Measurements from ENCODE around the gene SENP5. TPM values are rescaled to one million over a fixed set of nuclear protein-coding genes. Genes with fewer than 3 reads are reported as not detected.

The SENP5 gene
- total and polyA plus RNA-seq, 4 donors = 3.9 to 26.9 (median 14.3) TPM

- H3K9ac ChIP-seq (ENCODE audit: low read depth in 1 of 2, low read length in 2 of 2) = no peak overlapping the region
- no peaks in the 10 kb centered on the region for H3K4me1 ChIP-seq (ENCODE audit: control insufficient read depth in 4 of 4, insufficient read depth in 4 of 4, low read length in 3 of 4)
- 95% methylated on average over 4 of the region's 4 CpGs for WGBS
- H3K27me3 ChIP-seq (ENCODE audit: control insufficient read depth in 4 of 4, insufficient read depth in 4 of 4, low read length in 3 of 4) = no peaks in the 10 kb centered on the region
- no peak overlapping the region for H3K4me3 ChIP-seq (ENCODE audit: low read depth in 1 of 3, low read length in 3 of 3)
- H3K36me3 ChIP-seq (ENCODE audit: control insufficient read depth in 4 of 4, insufficient read depth in 3 of 4, low read depth in 1 of 4, low read length in 3 of 4) = peaks cover 6 to 54% (median 40%) of the 10 kb centered on the region in 4 donors
- DNase-seq (ENCODE audit: low spot score) = no peak
- no peak overlapping the region for H3K27ac ChIP-seq (ENCODE audit: low read depth in 1 of 2, low read length in 2 of 2)
- no peaks in the 10 kb centered on the region for H3K9me3 ChIP-seq (ENCODE audit: control insufficient read depth in 4 of 4, low read length in 3 of 4)
- TF ChIP-seq NR2F2 (IDR thresholded peaks at IDR 0.05) = no peak
- TF ChIP-seq JUND (IDR thresholded peaks at IDR 0.05) = no peak
Observed at GRCh38 chr3:196931157-196931556, 63.4 kb downstream of the SENP5 start.

GRCh38 chr3:196931828-196932587 is 64.3 kb downstream of the SENP5 start:
- H3K9ac ChIP-seq (ENCODE audit: low read depth in 1 of 2, low read length in 2 of 2) = no peak overlapping the region

GRCh38 chr3:196932600-196932999 is 64.9 kb downstream of the SENP5 start:
- peaks cover 6 to 68% (median 54%) of the 10 kb centered on the region in 4 donors for H3K36me3 ChIP-seq (ENCODE audit: control insufficient read depth in 4 of 4, insufficient read depth in 3 of 4, low read depth in 1 of 4, low read length in 3 of 4)
- TF ChIP-seq HNF4G (IDR thresholded peaks at IDR 0.05) (no peak), JUND (IDR thresholded peaks at IDR 0.05) (no peak), YY1 (IDR thresholded peaks at IDR 0.05) (no peak), RAD21 (IDR thresholded peaks at IDR 0.05) (no peak), TAF1 (conservative IDR thresholded peaks at IDR 0.05) (no peak), FOXA1 (IDR thresholded peaks at IDR 0.05) (no peak), REST (IDR thresholded peaks at IDR 0.05) (no peak), RXRA (IDR thresholded peaks at IDR 0.05) (no peak), EGR1 (IDR thresholded peaks at IDR 0.05; ENCODE audit: low read depth in 2 of 2) (no peak), GABPA (IDR thresholded peaks at IDR 0.05 in 1 of 2, conservative IDR thresholded peaks at IDR 0.05 in 1 of 2) (no peak), CTCF (IDR thresholded peaks at IDR 0.05; ENCODE audit: low read depth, low read length, missing input control) (no peak)
- H3K9me3 ChIP-seq (ENCODE audit: control insufficient read depth in 4 of 4, low read length in 3 of 4) = no peaks in the 10 kb centered on the region
- no peaks in the 10 kb centered on the region for H3K27me3 ChIP-seq (ENCODE audit: control insufficient read depth in 4 of 4, insufficient read depth in 4 of 4, low read length in 3 of 4)
- DNase-seq (ENCODE audit: low spot score) = no peak
- H3K9ac ChIP-seq (ENCODE audit: low read depth in 1 of 2, low read length in 2 of 2) = no peak overlapping the region
- no peaks in the 10 kb centered on the region for H3K4me1 ChIP-seq (ENCODE audit: control insufficient read depth in 4 of 4, insufficient read depth in 4 of 4, low read length in 3 of 4)
- no peak overlapping the region for H3K4me3 ChIP-seq (ENCODE audit: low read depth in 1 of 3, low read length in 3 of 3)
- H3K27ac ChIP-seq (ENCODE audit: low read depth in 1 of 2, low read length in 2 of 2) = no peak overlapping the region
- WGBS = 94% methylated on average over 3 of the region's 3 CpGs

More at GRCh38 chr3:196931828-196932587, 64.3 kb downstream of the SENP5 start:
- Histone ChIP-seq H3K9me3 (ENCODE audit: control insufficient read depth in 4 of 4, low read length in 3 of 4) (no peaks in the 10 kb centered on the region), H3K27ac (ENCODE audit: low read depth in 1 of 2, low read length in 2 of 2) (no peak overlapping the region), H3K4me1 (ENCODE audit: control insufficient read depth in 4 of 4, insufficient read depth in 4 of 4, low read length in 3 of 4) (no peaks in the 10 kb centered on the region), H3K4me3 (ENCODE audit: low read depth in 1 of 3, low read length in 3 of 3) (no peak overlapping the region), H3K27me3 (ENCODE audit: control insufficient read depth in 4 of 4, insufficient read depth in 4 of 4, low read length in 3 of 4) (no peaks in the 10 kb centered on the region), H3K36me3 (ENCODE audit: control insufficient read depth in 4 of 4, insufficient read depth in 3 of 4, low read depth in 1 of 4, low read length in 3 of 4) (peaks cover 6 to 62% (median 49%) of the 10 kb centered on the region in 4 donors)
- WGBS = 93% methylated on average over 12 of the region's 12 CpGs
- no peak for DNase-seq (ENCODE audit: low spot score)
- TF ChIP-seq ATF3 (IDR thresholded peaks at IDR 0.05) = no peak
- no peak for TF ChIP-seq ZBTB33 (IDR thresholded peaks at IDR 0.05)
- no peak for TF ChIP-seq EGR1 (IDR thresholded peaks at IDR 0.05; ENCODE audit: low read depth in 2 of 2)
- TF ChIP-seq NR2F2 (IDR thresholded peaks at IDR 0.05) = no peak
